Endothelial cell of hepatic sinusoid (primary cell): ENCODE results near the gene ELAVL3.
"Not testable (repeated sequence)": the region's sequence is repeated elsewhere in the genome, so short reads cannot be mapped to it uniquely, and the experiment has no call there.

Experiments
- in situ Hi-C: cut with HindIII; loops from 2 replicates; pipeline ENCODE4 v1.10.0; 2017; ENCODE audit warnings: low sequenced_read_pairs

ELAVL3 gene

DNA sequence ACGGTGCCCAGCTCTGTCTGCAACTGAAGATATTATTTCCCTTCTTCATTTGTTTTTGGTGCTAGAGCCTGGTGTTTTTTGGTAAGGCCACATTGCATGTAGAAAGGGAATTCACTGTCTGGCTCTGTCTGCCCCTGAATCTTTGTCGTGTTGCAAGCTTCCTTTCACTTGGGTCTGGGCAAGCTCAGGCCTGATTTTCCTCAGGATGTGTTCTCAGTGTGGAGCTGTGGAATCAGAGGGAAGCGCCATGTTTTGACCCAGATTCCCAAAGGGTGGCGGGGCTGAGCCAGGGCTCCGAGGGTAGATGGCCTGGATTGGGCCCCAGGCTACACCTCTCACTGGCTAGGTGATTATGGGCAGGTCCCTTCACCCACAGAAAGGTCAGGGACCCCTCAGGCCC lies 36.8 kb downstream of the ELAVL3 start:
- in situ Hi-C loops: no loop called here

DNA sequence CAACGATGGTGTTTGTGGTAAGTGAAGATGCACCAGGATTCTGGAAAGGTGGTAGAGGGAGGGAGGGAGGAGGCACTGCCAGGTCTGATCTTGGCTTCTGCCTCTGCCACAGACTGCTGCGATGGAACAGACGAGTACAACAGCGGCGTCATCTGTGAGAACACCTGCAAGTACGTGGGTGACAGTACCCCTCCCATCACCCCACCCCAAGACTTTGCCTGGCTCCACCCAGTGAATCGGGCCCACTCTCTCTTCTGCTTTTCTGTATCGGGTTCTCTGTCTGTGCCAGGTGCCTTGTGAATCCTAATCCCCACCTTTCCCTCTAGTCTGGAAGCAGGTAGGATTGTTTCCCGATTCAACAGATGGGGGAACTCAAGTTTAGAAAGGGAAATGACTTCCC lies 42.9 kb downstream of the ELAVL3 start:
- in situ Hi-C loops: no loop called here

GRCh38 chr19:11435833-11436313 lies 45.0 kb downstream of the ELAVL3 start:
- in situ Hi-C loops: no loop called here

DNA sequence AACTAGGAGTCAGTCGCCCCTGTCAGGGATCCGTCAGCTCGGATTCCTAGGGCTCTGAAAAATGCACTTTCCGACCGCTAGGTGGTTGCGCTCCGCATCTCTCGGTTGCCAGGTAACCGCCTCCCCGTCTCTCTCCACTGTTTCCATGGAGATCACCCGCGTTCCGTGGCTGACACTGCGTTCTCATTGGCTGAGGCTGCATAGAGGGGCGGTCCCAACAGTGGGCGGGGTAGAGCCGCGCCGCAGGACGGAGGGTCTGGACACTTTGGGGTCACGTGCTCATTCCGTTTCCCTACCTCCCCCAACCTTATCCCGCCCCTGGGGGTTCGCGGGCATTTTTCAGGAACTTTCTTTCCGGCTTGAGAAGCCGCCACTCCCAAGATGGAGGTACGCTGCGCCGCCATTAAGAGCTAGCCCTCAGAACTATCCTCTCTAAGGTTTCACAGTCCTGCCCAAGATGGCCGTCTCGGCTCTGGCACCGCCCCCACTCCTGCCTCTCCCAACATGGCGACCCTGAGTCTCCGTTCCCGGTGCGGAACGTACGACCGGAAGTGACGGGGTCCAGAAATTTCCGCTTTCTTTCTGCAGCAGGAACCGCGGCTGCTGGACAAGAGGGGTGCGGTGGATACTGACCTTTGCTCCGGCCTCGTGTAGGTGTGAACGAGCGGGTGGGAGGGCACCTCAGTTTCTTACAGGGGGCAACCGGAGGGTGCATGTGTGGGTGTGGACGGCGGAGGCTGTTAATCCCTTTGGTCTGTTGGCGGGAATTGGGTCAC lies 45.6 kb downstream of the ELAVL3 start, which contains the start of the genes ODAD3 and PRKCSH:
ODAD3 (minus strand) TSS at position 65 of the 776 bp plus-strand sequence. CDS start 105 bp downstream, outside the sequence.
PRKCSH (plus strand) TSS at position 579 of the 776 bp plus-strand sequence. CDS start 483 bp downstream, outside the sequence.
- in situ Hi-C loops: no loop called here

DNA sequence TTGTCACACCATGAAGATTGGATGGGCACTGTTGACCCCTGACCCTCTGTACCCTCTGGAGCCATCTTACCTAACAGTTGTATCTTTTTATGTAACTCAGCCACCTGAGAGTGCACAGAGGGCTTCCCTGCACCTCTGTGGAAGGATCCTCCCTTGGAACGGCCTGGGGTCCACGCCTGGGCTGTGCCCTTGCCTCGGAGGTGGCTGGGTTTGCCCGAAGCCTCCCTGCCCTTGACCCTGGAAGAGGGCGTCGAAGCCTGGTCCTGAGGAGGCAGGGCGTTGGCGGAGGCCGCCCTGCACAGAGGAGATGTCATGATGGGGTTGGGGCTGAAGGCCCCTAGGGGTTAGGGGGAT lies 46.2 kb downstream of the ELAVL3 start:
- in situ Hi-C loops: no loop called here

DNA sequence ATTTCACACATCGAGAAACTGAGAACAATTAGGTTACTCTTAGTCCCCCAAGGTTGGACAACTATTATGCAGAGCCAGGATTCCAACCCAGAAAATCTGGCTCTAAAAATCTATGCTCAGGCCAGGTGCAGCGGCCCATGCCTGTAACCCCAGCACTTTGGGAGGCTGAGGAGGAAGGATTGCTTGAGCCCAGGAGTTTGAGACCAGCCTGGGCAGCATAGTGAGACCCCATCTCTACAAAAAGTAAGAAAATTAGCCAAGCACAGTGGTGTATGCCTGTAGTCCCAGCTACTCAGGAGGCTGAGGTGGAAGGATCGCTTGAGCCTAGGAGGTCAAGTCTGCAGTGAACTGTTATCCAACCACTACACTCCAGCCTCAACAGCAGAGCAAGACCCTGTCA lies 47.3 kb downstream of the ELAVL3 start:
- in situ Hi-C loops: not testable (repeated sequence)

GRCh38 chr19:11426656-11427055 lies 54.2 kb downstream of the ELAVL3 start:
- in situ Hi-C loops: no loop called here

GRCh38 chr19:11425719-11426457 lies 55.0 kb downstream of the ELAVL3 start:
- in situ Hi-C loops: no loop called here

GRCh38 chr19:11423791-11424181 lies 57.1 kb downstream of the ELAVL3 start:
- in situ Hi-C loops: no loop called here

DNA sequence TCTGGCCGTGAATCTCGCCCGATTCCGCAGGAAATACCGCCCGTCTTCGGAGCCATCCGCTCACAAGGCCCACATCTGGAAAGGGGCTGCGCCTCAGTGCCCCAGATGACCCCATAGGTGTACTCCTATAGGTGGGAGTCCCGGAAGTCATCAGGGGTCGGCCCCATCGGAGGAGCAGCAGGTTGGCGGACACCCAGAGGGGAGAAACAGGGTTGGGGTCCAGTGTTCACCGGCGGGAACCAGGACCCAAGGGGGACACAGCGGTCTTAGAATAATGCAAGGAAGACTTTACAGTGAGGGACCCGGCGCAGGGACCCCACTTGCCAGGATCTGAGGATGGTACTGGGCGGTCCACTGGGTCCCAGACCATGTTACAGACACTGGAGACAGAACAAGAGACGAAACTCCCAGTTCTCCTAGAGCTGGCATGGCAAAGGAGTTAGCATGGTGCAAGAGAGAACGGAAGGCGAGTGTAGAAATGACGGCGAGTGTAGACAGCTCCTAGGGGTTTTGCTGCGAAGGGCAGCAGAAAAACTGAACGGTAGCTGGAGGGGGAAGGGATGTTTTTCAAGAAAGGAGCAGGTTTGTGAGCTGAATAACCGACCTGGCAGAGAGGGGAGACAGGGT lies 57.6 kb downstream of the ELAVL3 start:
- in situ Hi-C loops: no loop called here

- in situ Hi-C loops: no loop called here
These were observed 58.4 kb downstream of the ELAVL3 start for GRCh38 chr19:11422163-11423065.

GRCh38 chr19:11421371-11422098 lies 59.3 kb downstream of the ELAVL3 start:
- in situ Hi-C loops: no loop called here

- in situ Hi-C loops: no loop called here
These were observed 60.1 kb downstream of the ELAVL3 start for GRCh38 chr19:11420429-11421370.

- in situ Hi-C loops: no loop called here
These were observed 62.0 kb downstream of the ELAVL3 start, which contains the start of gene RGL3 for GRCh38 chr19:11418549-11419506. Gene RGL3, minus strand, starts transcription at chr19:11419314. Its CDS starts 36 bp downstream, at chr19:11419278.

GRCh38 chr19:11418094-11418548 lies 62.7 kb downstream of the ELAVL3 start:
- in situ Hi-C loops: no loop called here

- in situ Hi-C loops: no loop called here
These were observed 64.3 kb downstream of the ELAVL3 start for GRCh38 chr19:11416346-11417052.

DNA sequence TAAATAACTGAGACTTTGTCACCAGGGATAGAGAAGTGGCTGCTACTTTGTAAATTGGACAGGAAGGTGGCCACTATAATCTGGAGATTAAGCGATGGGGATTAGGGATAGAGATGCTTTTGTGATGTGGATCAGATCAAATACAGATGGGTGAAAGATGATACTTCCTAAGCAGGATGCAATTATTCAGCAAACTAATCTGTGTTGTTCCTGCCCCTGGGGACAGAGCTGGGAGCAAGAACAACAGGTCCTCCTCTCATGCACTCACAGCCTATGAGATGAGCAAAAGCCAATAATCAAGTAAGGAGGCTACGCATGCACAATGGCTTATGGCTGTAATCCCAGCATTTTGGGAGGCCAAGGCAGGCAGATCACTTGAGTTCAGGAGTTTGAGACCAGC lies 66.3 kb downstream of the ELAVL3 start:
- in situ Hi-C loops: no loop called here
